ENCODE results near the gene LYAR. TPM values are rescaled to one million over a fixed set of nuclear protein-coding genes. Genes with fewer than 3 reads are reported as not detected.

The LYAR gene
- total and polyA plus RNA-seq, 2 donors (not counting 3 experiments of a cell fraction or from before 2014, with no cell fraction given): 4.2 to 24.6 TPM

DNA sequence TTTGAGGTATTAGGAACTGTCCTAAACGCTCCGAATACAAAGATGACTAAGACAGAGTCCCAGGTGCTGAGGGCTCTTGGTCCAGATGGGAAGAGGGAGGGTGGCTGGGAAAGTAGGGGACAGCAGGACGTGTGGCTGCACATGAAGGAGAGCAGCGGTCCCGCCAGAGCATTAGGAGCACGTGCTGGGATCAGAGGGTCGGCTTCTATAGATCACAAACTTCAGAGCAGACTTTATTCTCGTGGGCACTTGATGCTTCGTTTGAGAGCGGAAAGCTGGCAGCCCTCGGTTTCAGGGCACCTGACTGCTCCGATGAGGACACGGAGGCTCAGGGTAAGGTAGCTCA is 26.2 kb upstream of the LYAR start:
- dilution Hi-C loops (cut with MboI; ENCODE audit: extremely low pct_ligation_motif_present, low sequenced_read_pairs) (no loop called here), intact Hi-C loops (cut with micrococcal nuclease) (no loop called here)
- H3K9ac ChIP-seq (replicated peaks; ENCODE audit: extremely low read depth, insufficient read depth, low read length): no peak overlapping the region
- no peak overlapping the region for H2AFZ ChIP-seq (ENCODE audit: low read depth, low read length)
- CTCF ChIA-PET: interaction anchor here (2.0 to 2.3 kb wide), 2 partner anchors 9 to 12 kb away, joined by 8 to 9 read pairs; no protein-coding TSS in a partner anchor
- peaks cover 3 to 25% of the 10 kb centered on the region in 2 experiments for H3K36me3 ChIP-seq (ENCODE audit: control insufficient read depth in 2 of 2, extremely low read depth in 1 of 2, insufficient read depth in 2 of 2, low read length in 2 of 2)
- FAIRE-seq: no peak
- no peaks in the 10 kb centered on the region for H3K9me1 ChIP-seq (replicated peaks; ENCODE audit: control insufficient read depth, extremely low read depth, insufficient read depth, low read length)
- DNase-seq (ENCODE audit: low read depth, low spot score): no peak
- POLR2A ChIA-PET: no interaction called here
- no peaks in the 10 kb centered on the region for H3K27me3 ChIP-seq (ENCODE audit: control insufficient read depth in 2 of 2, insufficient read depth in 2 of 2, low read length in 2 of 2)
- H3K4me3 ChIP-seq (replicated peaks in 1 of 3; ENCODE audit: insufficient read depth in 1 of 3, low read depth in 1 of 3, low read length in 3 of 3): no peak overlapping the region
- H3K9me3 ChIP-seq (replicated peaks; ENCODE audit: control insufficient read depth, insufficient read depth, low read length): no peaks in the 10 kb centered on the region
- H3K27ac ChIP-seq (ENCODE audit: insufficient read depth, low read depth, low read length): no peak overlapping the region
- no peak overlapping the region for H3K4me2 ChIP-seq (ENCODE audit: insufficient read depth, low read length)
- TF ChIP-seq FOS (IDR thresholded peaks at IDR 0.05; ENCODE audit: borderline replicate concordance, insufficient read depth, low read length) (no peak), EZH2 (IDR thresholded peaks at IDR 0.05; ENCODE audit: borderline replicate concordance, low read depth, low read length, severe bottlenecking) (no peak), JUN (IDR thresholded peaks at IDR 0.05; ENCODE audit: borderline replicate concordance, insufficient read depth, insufficient read length, low read depth) (no peak), CTCF (IDR thresholded peaks at IDR 0.05; ENCODE audit: extremely low read depth in 1 of 2, insufficient read depth in 1 of 2, low read depth in 1 of 2, low read length in 2 of 2) (no peak), POLR2AphosphoS5 (IDR thresholded peaks at IDR 0.05; ENCODE audit: insufficient read depth, low read depth, low read length) (no peak), MYC (IDR thresholded peaks at IDR 0.05; ENCODE audit: low read depth, low read length) (no peak), GATA2 (IDR thresholded peaks at IDR 0.05; ENCODE audit: insufficient read depth, insufficient read length, low read depth, low read length) (no peak), POLR2A (IDR thresholded peaks at IDR 0.05; ENCODE audit: low read depth, low read length) (no peak)
- TF ChIP-seq, protein P1, sequence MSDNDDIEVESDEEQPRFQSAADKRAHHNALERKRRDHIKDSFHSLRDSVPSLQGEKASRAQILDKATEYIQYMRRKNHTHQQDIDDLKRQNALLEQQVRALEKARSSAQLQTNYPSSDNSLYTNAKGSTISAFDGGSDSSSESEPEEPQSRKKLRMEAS (IDR thresholded peaks at IDR 0.05; ENCODE audit: insufficient read depth, insufficient read length): no peak
- H3K4me1 ChIP-seq (ENCODE audit: control insufficient read depth, extremely low read depth, insufficient read depth, low read length): no peaks in the 10 kb centered on the region
- H4K20me1 ChIP-seq (replicated peaks; ENCODE audit: control insufficient read depth, extremely low read depth, insufficient read depth, low read length): no peaks in the 10 kb centered on the region
- BruUV-seq (replicated peaks): no TSS peak
- no peaks in the 10 kb centered on the region for H3K79me2 ChIP-seq (ENCODE audit: control insufficient read depth, insufficient read depth, low read length)
